GM20000 (cell line): ENCODE results near the gene DIDO1.
A peak's percentile ranks its signal among the peaks of the same experiment; 100 is the strongest.
"Not testable (repeated sequence)": the region's sequence is repeated elsewhere in the genome, so short reads cannot be mapped to it uniquely, and the experiment has no call there.

Experiments used
- DNase-seq: peaks from one replicate; pipeline ENCODE4 v3.0.0; 2012; ENCODE audit warnings: low spot score
- TF ChIP-seq, protein P1 (sequence below): IDR thresholded peaks from 2 replicates; pipeline ENCODE4 v1.5.1; 2012; ENCODE audit warnings: mild to moderate bottlenecking, control low read depth; ENCODE audit errors: extremely low read depth, missing control alignments

The DIDO1 gene

DNA sequence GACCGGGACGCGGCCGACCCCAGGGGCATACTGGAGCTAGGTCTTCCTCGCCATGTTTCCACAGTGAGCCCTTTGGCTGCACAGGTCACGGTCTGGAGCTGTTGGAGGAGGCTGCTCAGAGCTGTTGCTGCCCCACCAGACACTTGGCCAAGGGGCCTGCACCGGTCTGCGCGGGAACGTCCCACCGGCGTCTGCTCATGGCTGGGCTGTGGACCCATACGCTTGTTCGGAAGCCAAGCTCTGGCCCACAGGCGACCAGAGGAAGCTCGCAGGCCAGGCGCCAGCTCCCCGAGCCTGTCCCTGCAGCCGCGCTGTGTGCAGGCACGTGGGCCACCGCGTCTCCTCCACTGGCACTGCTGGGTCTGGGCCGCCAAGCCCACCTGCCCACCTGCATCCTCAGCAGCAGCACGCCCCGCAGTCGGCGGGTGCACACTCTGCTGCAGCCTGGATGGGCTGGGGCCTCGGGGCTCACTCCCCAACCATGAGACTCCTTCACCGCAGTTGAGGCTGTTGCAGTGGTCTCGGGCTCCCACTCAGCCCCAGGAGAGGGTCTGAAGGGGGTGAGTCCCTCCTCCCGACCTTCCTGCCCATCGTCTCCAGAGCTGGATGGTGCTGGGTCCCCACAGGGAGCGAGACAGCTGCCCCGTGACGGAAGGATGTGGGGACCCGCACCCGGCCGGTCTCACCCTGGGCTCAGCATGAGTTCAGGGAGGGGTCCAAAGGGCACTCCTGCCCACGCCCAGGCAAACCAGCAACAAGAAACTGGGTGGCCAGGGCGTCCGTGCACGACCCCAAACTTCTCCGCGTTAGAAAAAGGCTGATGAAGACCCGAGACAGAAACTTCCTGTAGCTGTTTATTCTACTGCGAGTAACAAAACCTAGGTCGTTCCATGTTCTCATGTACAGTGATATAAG, 49.1 kb downstream of the DIDO1 start:
- DNase-seq, result no peak
- TF ChIP-seq, protein P1, sequence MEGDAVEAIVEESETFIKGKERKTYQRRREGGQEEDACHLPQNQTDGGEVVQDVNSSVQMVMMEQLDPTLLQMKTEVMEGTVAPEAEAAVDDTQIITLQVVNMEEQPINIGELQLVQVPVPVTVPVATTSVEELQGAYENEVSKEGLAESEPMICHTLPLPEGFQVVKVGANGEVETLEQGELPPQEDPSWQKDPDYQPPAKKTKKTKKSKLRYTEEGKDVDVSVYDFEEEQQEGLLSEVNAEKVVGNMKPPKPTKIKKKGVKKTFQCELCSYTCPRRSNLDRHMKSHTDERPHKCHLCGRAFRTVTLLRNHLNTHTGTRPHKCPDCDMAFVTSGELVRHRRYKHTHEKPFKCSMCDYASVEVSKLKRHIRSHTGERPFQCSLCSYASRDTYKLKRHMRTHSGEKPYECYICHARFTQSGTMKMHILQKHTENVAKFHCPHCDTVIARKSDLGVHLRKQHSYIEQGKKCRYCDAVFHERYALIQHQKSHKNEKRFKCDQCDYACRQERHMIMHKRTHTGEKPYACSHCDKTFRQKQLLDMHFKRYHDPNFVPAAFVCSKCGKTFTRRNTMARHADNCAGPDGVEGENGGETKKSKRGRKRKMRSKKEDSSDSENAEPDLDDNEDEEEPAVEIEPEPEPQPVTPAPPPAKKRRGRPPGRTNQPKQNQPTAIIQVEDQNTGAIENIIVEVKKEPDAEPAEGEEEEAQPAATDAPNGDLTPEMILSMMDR, result no peak

DNA sequence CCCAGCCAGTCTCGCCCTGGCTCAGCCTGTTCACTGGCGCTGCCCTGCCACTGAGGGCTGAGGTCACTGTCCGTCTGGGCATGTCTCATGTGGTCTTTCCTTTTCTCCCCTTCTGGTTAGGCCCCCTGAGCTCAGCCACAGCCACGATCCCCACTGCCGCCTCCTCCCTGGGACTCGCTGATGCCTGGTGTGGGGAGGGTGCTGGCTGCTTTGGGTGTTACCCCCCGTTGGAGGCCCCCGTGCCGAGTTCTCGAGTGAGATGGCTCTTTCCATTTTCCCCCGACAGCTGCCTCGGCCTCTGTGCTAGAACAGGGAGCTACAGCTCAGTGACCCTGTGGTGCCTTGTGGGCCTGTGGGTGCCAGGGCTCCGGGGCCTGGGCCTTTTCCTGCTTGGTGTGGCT, 49.8 kb downstream of the DIDO1 start:
- DNase-seq, result no peak
- TF ChIP-seq, protein P1, result no peak

DNA sequence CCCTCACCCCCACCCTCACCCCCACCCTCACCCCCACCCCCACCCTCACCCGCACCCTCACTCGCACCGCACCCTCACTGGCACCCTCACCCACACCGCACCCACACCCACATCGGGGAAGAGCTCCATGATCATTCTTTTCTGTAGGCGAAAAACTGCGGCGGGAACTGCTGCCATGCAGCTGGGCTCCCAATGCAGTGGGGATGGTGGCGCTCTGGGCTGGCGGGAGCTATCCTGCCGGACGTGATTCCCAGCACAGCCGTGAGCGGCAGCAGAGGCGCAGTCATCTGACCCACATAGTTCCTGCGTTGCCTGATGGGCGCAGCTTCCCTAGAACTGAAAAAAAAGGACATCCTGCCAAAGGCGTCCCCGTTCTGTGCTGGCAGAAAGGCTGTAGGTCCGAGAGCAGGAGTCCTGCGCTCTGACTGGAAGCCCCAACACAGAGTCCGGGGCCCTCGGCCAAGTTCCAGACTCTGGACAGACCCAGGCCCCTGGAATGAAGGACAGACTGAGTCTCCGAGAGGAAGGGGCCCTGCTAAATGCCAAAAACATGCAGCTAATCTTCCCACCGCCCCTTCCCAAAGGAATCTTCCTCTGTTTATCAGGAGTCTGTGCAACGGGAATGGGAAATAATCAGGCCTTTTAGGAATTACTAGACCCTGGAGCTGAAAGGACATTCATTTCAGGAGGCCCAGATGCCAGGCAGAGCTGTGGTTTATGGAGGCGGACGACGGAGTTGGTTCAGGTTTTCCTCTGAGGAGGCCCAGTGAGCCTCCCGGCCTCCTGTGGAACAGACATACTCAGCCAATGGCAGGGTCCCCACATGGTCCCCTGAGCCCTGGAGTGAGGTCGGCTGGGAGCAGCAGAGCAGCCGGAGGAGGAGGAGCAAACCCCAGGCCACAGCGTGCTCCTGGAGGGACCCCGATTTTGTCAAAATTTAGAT, 50.6 kb downstream of the DIDO1 start:
- DNase-seq, result no peak
- TF ChIP-seq, protein P1, result no peak

DNA sequence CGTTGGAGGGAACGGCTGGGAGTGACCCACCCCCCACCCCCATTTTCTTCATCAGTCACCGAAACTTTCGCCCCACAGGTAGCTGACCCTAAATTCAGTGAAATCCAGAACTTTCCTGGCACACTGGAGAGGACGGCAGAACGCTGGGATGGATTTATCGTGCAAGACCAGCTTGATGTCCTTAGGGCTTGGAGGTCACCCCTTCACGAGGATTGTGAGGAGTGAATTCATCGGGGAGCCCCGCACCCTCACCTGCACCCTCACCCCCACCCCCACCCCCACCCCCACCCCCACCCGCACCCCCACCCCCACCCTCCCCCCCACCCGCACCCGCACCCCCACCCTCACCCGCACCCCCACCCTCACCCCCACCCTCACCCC, 51.4 kb downstream of the DIDO1 start:
- TF ChIP-seq, protein P1, result no peak
- no peak for DNase-seq

DNA sequence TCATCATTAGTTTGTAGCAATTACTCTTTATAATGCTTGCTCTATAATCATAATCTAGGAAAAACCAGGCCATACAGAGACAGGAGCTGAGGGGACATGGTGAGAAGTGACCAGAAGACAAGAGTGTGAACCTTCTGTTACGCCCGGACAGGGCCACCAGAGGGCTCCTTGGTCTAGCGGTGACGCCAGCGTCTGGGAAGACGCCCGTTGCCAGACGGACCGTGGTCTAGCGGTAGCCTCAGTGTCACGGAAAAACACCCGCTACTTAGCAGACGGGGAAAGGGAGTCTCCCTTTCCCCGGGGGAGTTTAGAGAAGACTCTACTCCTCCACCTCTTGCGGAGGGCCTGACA, 52.6 kb downstream of the DIDO1 start:
- DNase-seq, result not testable (repeated sequence)
- TF ChIP-seq, protein P1, result peak; percentile 29

DNA sequence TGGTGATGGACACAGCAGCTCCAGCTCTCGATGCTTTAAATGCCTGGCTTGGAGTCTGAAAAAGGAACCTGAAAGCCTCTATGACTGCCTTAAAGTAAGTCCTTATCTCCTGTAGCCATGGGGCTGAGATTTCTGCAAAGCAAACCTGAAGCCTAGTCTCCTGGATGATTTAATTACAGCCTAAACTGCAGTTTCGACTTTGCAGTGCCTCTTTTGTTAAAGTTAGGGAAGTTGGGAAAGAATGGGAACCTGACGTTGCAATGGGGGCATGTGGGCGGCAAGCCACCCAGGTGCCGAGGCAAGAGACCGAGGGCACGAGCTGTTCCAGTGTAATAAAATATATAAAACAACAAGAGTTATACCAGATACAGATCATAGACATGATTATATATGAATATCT, 53.0 kb downstream of the DIDO1 start:
- DNase-seq, result no peak
- TF ChIP-seq, protein P1, result no peak

DNA sequence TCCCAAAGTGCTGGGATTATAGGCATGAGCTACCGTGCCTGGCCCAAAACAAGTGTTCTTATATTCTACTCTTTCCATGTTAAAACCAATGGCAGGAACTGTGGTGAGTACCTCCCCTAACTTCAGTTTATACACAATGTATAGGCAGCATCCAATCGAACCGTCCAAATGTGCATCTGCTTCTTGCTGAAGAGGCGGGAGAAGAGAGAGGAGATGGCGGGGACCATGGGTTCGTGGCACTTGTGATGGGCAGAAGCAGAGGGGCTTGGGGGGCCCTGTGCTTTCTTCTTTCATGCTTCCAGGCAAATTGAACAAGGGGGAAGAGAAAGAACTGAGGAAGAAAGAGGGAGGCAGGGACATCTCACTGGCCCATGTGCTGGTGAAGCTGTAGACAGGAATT, 53.4 kb downstream of the DIDO1 start:
- TF ChIP-seq, protein P1, result no peak
- no peak for DNase-seq
